ENCODE data around the gene ALAS2. TPM values are rescaled to one million over a fixed set of nuclear protein-coding genes. Genes with fewer than 3 reads are reported as not detected.

ALAS2 gene
- total RNA-seq, 1 experiment from 2014 or later: not detected

- no peak for TF ChIP-seq CTCF (conservative IDR thresholded peaks at IDR 0.05)
- H3K27me3 ChIP-seq (ENCODE audit: insufficient read depth, low read length): no peaks in the 10 kb centered on the region
- H3K79me2 ChIP-seq (ENCODE audit: insufficient read depth, low read length): no peaks in the 10 kb centered on the region
- no peak overlapping the region for H2AK5ac ChIP-seq (ENCODE audit: insufficient read length, low read length)
- no peaks in the 10 kb centered on the region for H3K4me1 ChIP-seq (ENCODE audit: insufficient read depth, low read length)
- H3K9ac ChIP-seq (ENCODE audit: extremely low read depth, insufficient read length, low read length): no peak overlapping the region
- H2BK12ac ChIP-seq (ENCODE audit: insufficient read length, low read depth, low read length): no peak overlapping the region
- H3K18ac ChIP-seq (ENCODE audit: insufficient read length, low read depth, low read length): no peak overlapping the region
- no peak overlapping the region for H2AFZ ChIP-seq (ENCODE audit: low read length)
- H4K20me1 ChIP-seq (ENCODE audit: control insufficient read depth, insufficient read depth, insufficient read length): no peaks in the 10 kb centered on the region
- no peak overlapping the region for H3K4me2 ChIP-seq (ENCODE audit: insufficient read depth, insufficient read length, low read length)
- H3K4me3 Mint-ChIP-seq: no peak overlapping the region
- H3K9me3 ChIP-seq (ENCODE audit: control insufficient read depth, low read depth, low read length): peaks cover 16% of the 10 kb centered on the region
- H3K4me1 Mint-ChIP-seq: no peaks in the 10 kb centered on the region
- no peak overlapping the region for H3K4ac ChIP-seq (ENCODE audit: low read depth, low read length)
- no peaks in the 10 kb centered on the region for H3K79me1 ChIP-seq (ENCODE audit: insufficient read depth, low read depth, low read length, poor library complexity, severe bottlenecking)
- no peak overlapping the region for H4K5ac ChIP-seq (ENCODE audit: insufficient read length, low read depth, low read length)
- H4K8ac ChIP-seq (replicated peaks; ENCODE audit: insufficient read length, low read depth, low read length): no peak overlapping the region
- no peak overlapping the region for H3K23ac ChIP-seq (ENCODE audit: insufficient read length, low read depth, low read length)
- peaks cover 0 to 2% (median 0%) of the 10 kb centered on the region in 3 experiments; a peak in 1 of 7 replicates for H3K36me3 Mint-ChIP-seq (ENCODE audit: insufficient read depth in 1 of 3, low read depth in 3 of 3)
- H3K14ac ChIP-seq (ENCODE audit: insufficient read depth, low read length): no peak overlapping the region
- H3K27ac ChIP-seq (ENCODE audit: insufficient read length, low read depth, low read length): no peak overlapping the region
- H2BK5ac ChIP-seq (ENCODE audit: insufficient read length, low read length): no peak overlapping the region
- no peak for DNase-seq
- H2BK120ac ChIP-seq (ENCODE audit: low read depth, low read length, poor library complexity, severe bottlenecking): no peak overlapping the region
- no peak overlapping the region for H3T11ph ChIP-seq (ENCODE audit: low read length)
- H3K27ac Mint-ChIP-seq: no peak overlapping the region
- peaks cover 3% of the 10 kb centered on the region for H3K27me3 Mint-ChIP-seq (ENCODE audit: low read depth)
- H2BK20ac ChIP-seq (ENCODE audit: low read depth, low read length, poor library complexity, severe bottlenecking): no peak overlapping the region
- peaks cover 70 to 77% of the 10 kb centered on the region in 2 experiments for H3K9me3 Mint-ChIP-seq
- no peak overlapping the region for H3K56ac ChIP-seq (ENCODE audit: insufficient read length, low read depth, low read length)
- H4K91ac ChIP-seq (ENCODE audit: insufficient read length, low read depth, low read length): no peak overlapping the region
- no peak overlapping the region for H2BK15ac ChIP-seq (ENCODE audit: low read depth, low read length)
- no peaks in the 10 kb centered on the region for H3K23me2 ChIP-seq (ENCODE audit: insufficient read length, low read depth, low read length, poor library complexity, severe bottlenecking)
These were observed 52.3 kb downstream of the ALAS2 start for GRCh38 chrX:54978448-54978847.
